ENCODE results near the gene MLANA.

DNA sequence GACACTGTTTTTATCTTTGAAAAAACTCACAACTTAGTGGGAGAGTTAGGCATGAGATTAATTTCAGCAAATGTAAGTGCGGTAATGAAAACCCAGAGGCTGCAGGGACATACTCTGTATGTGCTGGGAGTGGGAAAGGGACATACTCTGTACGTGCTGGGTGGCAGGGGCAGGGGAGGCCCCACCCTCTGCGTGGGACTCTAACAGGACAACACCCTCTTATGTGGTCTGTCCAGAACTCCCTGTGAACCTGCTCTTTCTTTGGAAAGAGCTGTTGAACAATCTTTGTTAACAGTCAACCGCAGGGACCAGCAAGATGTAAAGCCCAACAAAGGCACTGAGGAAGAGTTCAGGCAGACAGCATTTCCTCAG lies 2.4 kb downstream of the MLANA start:
- TF ChIP-seq, protein P1, sequence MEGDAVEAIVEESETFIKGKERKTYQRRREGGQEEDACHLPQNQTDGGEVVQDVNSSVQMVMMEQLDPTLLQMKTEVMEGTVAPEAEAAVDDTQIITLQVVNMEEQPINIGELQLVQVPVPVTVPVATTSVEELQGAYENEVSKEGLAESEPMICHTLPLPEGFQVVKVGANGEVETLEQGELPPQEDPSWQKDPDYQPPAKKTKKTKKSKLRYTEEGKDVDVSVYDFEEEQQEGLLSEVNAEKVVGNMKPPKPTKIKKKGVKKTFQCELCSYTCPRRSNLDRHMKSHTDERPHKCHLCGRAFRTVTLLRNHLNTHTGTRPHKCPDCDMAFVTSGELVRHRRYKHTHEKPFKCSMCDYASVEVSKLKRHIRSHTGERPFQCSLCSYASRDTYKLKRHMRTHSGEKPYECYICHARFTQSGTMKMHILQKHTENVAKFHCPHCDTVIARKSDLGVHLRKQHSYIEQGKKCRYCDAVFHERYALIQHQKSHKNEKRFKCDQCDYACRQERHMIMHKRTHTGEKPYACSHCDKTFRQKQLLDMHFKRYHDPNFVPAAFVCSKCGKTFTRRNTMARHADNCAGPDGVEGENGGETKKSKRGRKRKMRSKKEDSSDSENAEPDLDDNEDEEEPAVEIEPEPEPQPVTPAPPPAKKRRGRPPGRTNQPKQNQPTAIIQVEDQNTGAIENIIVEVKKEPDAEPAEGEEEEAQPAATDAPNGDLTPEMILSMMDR (IDR thresholded peaks at IDR 0.05): no peak
- TF ChIP-seq EZH2 (IDR thresholded peaks at IDR 0.05): no peak

All from neural progenitor cell (in vitro differentiated cells).